Heart right ventricle (tissue), 16 donors: ENCODE measurements around the gene GORASP2. TPM values are rescaled to one million over a fixed set of nuclear protein-coding genes. Genes with fewer than 3 reads are reported as not detected.
"Not testable (repeated sequence)": the region's sequence is repeated elsewhere in the genome, so short reads cannot be mapped to it uniquely, and the experiment has no call there.

Source experiments
- ATAC-seq, 8 donors: fragments of 200-7000 bp; cut with Tn5 transposase; one replicate each; pipeline ENCODE4 v1.9.1; 2020; ENCODE audit warnings: mild to moderate bottlenecking in 8 of 8, moderate library complexity in 8 of 8, moderate number of reproducible peaks in 1 of 8
- DNase-seq, 2 donors: peaks; one replicate each; pipeline ENCODE4 v3.0.0-alpha.2; 2020
- H3K27ac ChIP-seq, 10 donors: fragments of 200-600 bp; sonication (generic) in 2 of 10; one replicate each; pipeline versions ENCODE4 v1.5.0 to v1.8.0; 2020 to 2022; ENCODE audit warnings: mild to moderate bottlenecking in 3 of 10
- H3K27me3 ChIP-seq, 7 donors: fragments of 200-600 bp; one replicate each; pipeline ENCODE4 v1.8.0; 2021 to 2022; ENCODE audit warnings: mild to moderate bottlenecking in 2 of 7
- H3K36me3 ChIP-seq, 9 donors: fragments of 200-600 bp; sonication (generic) in 1 of 9; one replicate each; pipeline versions ENCODE4 v1.5.0 to v1.8.0; 2020 to 2022; ENCODE audit warnings: mild to moderate bottlenecking in 2 of 9
- H3K4me1 ChIP-seq, 9 donors: fragments of 200-600 bp; sonication (generic) in 1 of 9; one replicate each; pipeline versions ENCODE4 v1.5.0 to v1.8.0; 2020 to 2022; ENCODE audit warnings: mild to moderate bottlenecking in 4 of 9
- H3K4me3 ChIP-seq, 10 donors: fragments of 200-600 bp; sonication (generic) in 2 of 10; one replicate each; pipeline versions ENCODE4 v1.5.0 to v1.8.0; 2020 to 2022; ENCODE audit warnings: mild to moderate bottlenecking in 7 of 10, moderate library complexity in 2 of 10
- H3K9me3 ChIP-seq, 11 donors: fragments of 200-600 bp in 10 of 11; sonication (generic) in 2 of 11; one replicate each; pipeline versions ENCODE4 v1.5.0 to v1.8.0; 2013 to 2022; ENCODE audit warnings: mild to moderate bottlenecking in 2 of 11, control low read depth in 1 of 11, moderate library complexity in 1 of 11
- WGBS, 2 donors: extraction: QIAGEN DNeasy Blood & Tissue Kit; methylation state at CpG; one replicate each; pipeline ENCODE4 v1.1.7; 2013; ENCODE audit warnings: inconsistent platforms in 1 of 2; 5-methylcytosine and 5-hydroxymethylcytosine counted together
- intact Hi-C, 10 donors: fragments of 100-400 bp; cut with DNase I; formaldehyde crosslinking; loops; one replicate each; pipeline versions ENCODE4 v1.11.1 to v1.14.2; 2022
- polyA plus RNA-seq, 2 donors: library from polyadenylated mRNA; stranded (reverse); fragments of 200-250 nt; gene quantifications; one replicate each; pipeline ENCODE4 v1.2.3, GENCODE V29; 2013
- total RNA-seq, 10 donors: library from RNA; stranded (reverse); fragmentation: NEBNext Ultra II Directional in 3 of 10; extraction: Animal tissue kit (Norgen Biotek cat#: 25700) in 3 of 10; gene quantifications; one replicate each; pipeline versions ENCODE4 v1.2.1 to v1.2.4, GENCODE V29; 2021 to 2023
- TF ChIP-seq, protein P1 (sequence below), 9 donors: fragments of 200-600 bp; sonication (generic) in 2 of 9; IDR thresholded peaks; one replicate each; pipeline versions ENCODE4 v1.5.0 to v1.8.0; 2021 to 2022; ENCODE audit warnings: antibody characterized with exemption in 9 of 9, mild to moderate bottlenecking in 5 of 9, moderate library complexity in 1 of 9
- donor health status: Arrhythmogenic right ventricular cardiomyopathy.
- donor health status: ischemic (EF 13 %, LVEDD 7.1; RV severe dilation, severe dysfunction).
- donor health status: healthy with polysubstance abuse.
- donor health status: DM: no; HTN: yes; CAD: no.
- donor health status: DM: no; HTN: no; CAD: no.
- donor health status: ischemic (EF 25% LVEDD 6.9; RV normal size, moderate dysfunction).
- donor health status: ischemic (EF 25% LVEDD 5.7; RV mildly dilated, moderate dysfunction).
- donor health status: healthy.
- donor health status: DM: yes; HTN: yes; CAD: no.
- donor health status: Ischemic cardiomyopathy.
- donor health status: ischemic (EF 35%, LVEDD 5.7; RV mildly dilated, moderate dysfunction).
- donor health status: nonischemic (EF 11% LVEDD 7.7; RV severe dilation, severe dysfunction).
- donor health status: DM: yes; HTN: yes; CAD: no.
- donor health status: PGD.
- donor health status: ischemic (EF 29% LVEDD 5.4; RV normal size, mild dysfunction).
- donor health status: nonischemic (EF 23%, LVEDD 6.1; RV moderate dilation, normal function).

GORASP2 gene
- total and polyA plus RNA-seq, 12 donors = 15.4 to 74.1 (median 61.5) TPM

GRCh38 chr2:170917219-170917913, 11.7 kb upstream of the GORASP2 start:
- Histone ChIP-seq H3K27ac (no peak overlapping the region), H3K36me3 (no peaks in the 10 kb centered on the region), H3K27me3 (no peaks in the 10 kb centered on the region), H3K4me3 (no peak overlapping the region), H3K4me1 (no peaks in the 10 kb centered on the region), H3K9me3 (peaks cover 0 to 72% (median 24%) of the 10 kb centered on the region in 11 donors)
- WGBS, 2 donors = 93 to 96% methylated on average over 11 of the region's 11 CpGs
- TF ChIP-seq, protein P1, sequence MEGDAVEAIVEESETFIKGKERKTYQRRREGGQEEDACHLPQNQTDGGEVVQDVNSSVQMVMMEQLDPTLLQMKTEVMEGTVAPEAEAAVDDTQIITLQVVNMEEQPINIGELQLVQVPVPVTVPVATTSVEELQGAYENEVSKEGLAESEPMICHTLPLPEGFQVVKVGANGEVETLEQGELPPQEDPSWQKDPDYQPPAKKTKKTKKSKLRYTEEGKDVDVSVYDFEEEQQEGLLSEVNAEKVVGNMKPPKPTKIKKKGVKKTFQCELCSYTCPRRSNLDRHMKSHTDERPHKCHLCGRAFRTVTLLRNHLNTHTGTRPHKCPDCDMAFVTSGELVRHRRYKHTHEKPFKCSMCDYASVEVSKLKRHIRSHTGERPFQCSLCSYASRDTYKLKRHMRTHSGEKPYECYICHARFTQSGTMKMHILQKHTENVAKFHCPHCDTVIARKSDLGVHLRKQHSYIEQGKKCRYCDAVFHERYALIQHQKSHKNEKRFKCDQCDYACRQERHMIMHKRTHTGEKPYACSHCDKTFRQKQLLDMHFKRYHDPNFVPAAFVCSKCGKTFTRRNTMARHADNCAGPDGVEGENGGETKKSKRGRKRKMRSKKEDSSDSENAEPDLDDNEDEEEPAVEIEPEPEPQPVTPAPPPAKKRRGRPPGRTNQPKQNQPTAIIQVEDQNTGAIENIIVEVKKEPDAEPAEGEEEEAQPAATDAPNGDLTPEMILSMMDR (IDR thresholded peaks at IDR 0.05) = no peak
- ATAC-seq (no peak), DNase-seq (no peak)
- intact Hi-C loops = no loop called here

DNA sequence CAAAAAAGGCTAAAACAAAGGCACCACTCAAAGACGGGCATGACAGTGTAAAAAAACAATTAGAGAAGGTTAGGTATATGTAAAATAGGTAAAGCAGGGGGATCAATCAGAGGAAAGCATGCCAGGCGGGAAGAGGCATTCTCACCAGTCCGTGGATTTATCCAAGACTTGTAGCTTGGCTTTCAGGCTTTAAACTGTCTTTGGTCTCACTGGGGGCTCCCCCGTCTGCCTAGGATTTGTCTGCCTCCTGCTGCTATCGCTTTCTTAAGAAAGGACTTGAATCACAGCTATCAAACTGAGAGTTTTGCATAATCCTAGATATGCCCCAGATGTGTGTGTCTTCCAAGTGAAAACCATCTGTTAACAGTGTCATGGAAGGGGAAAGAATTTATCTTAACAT, 11.1 kb upstream of the GORASP2 start:
- ATAC-seq (no peak), DNase-seq (no peak)
- TF ChIP-seq, protein P1 (IDR thresholded peaks at IDR 0.05) = no peak
- Histone ChIP-seq H3K9me3 (peaks cover 0 to 66% (median 20%) of the 10 kb centered on the region in 11 donors), H3K27me3 (no peaks in the 10 kb centered on the region), H3K27ac (no peak overlapping the region), H3K4me1 (no peaks in the 10 kb centered on the region), H3K4me3 (no peak overlapping the region), H3K36me3 (no peaks in the 10 kb centered on the region)
- 80 to 83% methylated on average over 5 of the region's 5 CpGs for WGBS, 2 donors
- intact Hi-C loops = no loop called here

DNA sequence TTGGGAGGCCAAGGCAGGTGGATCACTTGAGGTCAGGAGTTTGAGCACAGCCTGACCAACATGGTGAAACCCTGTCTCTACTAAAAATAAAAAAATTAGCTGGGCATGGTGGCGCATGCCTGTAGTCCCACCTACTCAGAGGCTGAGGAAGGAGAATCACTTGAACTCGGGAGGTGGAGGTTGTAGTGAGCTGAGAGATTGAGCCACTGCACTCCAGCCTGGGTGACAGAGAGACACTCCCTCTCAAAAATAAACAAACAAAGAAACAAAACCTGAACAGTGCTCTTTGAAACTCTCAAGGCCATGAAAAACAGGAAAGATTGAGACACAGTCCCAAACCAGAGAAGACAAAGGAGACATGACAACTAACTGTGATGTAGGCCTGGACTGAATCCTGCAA, 7.2 kb upstream of the GORASP2 start:
- not testable (repeated sequence) for H3K4me3 ChIP-seq, H3K36me3 ChIP-seq, H3K27ac ChIP-seq, H3K27me3 ChIP-seq, ATAC-seq, DNase-seq, H3K4me1 ChIP-seq
- peaks cover 0 to 35% (median 16%) of the 10 kb centered on the region in 11 donors for H3K9me3 ChIP-seq
- 93 to 95% methylated on average over 2 of the region's 2 CpGs for WGBS, 2 donors
- intact Hi-C loops = loop anchor here in 1 of 10 donors (10.0 kb wide), 1 partner anchor 157 kb away; no protein-coding TSS in a partner anchor

DNA sequence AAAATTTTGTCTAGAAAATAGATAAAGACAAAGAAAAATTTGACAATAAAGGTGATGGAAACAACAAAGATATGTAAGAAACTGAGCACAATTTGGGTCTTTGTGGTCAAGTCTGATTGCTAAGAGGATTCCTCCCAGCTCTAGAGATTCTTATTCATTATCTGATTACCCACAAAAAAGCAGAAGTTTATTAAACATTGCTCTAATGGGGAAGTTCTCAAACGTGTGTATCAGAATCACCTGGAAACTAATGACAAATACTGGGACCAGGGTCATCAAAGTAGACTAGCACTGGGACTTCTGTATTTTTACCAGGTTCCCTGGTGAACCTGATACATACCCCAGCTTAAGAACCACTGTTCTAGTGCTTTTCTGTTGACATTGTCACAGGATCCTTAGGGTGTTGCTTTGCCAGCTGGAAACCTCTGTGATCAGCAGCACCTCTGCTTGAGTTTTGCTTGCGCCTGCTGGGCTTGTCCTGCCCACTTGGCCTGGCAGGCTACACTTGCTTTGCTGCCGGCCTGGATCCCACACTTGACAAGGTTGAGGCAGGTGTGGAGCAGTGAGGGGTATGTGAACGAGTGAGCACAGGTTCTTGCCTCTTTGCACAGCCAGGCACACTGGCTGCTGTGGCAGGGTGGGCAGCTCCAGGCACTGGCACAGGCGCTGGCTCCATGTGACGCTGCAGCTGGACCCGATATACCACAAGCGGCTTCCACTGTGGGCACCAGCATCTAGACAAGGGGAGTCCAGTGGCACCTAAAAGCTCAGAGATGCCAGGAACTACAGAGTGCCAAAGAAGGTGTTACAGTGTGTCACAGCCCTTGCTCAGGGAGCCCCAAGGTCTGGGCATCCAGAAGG, 6.2 kb upstream of the GORASP2 start:
- 91 to 92% methylated on average over 8 of the region's 8 CpGs for WGBS, 2 donors
- TF ChIP-seq, protein P1 (IDR thresholded peaks at IDR 0.05) = no peak
- Histone ChIP-seq H3K36me3 (no peaks in the 10 kb centered on the region), H3K27me3 (no peaks in the 10 kb centered on the region), H3K4me3 (no peak overlapping the region), H3K27ac (no peak overlapping the region), H3K4me1 (peaks cover 0 to 1% (median 0%) of the 10 kb centered on the region in 9 donors), H3K9me3 (peaks cover 0 to 25% (median 10%) of the 10 kb centered on the region in 11 donors)
- DNase-seq (no peak), ATAC-seq (no peak)
- intact Hi-C loops = loop anchor here in 1 of 10 donors (10.0 kb wide), 1 partner anchor 158 kb away; no protein-coding TSS in a partner anchor
